Immature natural killer cell (primary cell): Measurements from ENCODE around the gene ABCA9. TPM values are rescaled to one million over a fixed set of nuclear protein-coding genes. Genes with fewer than 3 reads are reported as not detected.

Source experiments
- polyA plus RNA-seq, 3 donors: library from polyadenylated mRNA; unstranded; fragments of 300-500 nt; fragmentation: Illumina TruSeq; gene quantifications; one replicate each; pipeline ENCODE4 v1.2.3, GENCODE V29; 2021

Gene ABCA9
- polyA plus RNA-seq, 3 donors from 2014 or later, result 0.47 TPM; not detected in 2

Other genes with a start within 250 kb of the ABCA9 start
- gene ABCA8, start 105.5 kb downstream of the ABCA9 start, polyA plus RNA-seq, result not detected
- gene ABCA6, start 81.0 kb upstream of the ABCA9 start, polyA plus RNA-seq, result not detected
- 1 to 10 TPM in 1 of 3 donors, under 1 TPM in 1, not detected in 1; 0.49 to 1.4 TPM for gene ABCA10, start 167.9 kb upstream of the ABCA9 start, polyA plus RNA-seq